DND-41 (cell line): ENCODE data around the gene ORC4.

Source experiments
- EZH2 ChIP-seq: IDR thresholded peaks from 3 replicates; pipeline ENCODE4 v1.6.1; 2012; ENCODE audit warnings: borderline replicate concordance, low read depth, mild to moderate bottlenecking, moderate library complexity, low read length, inconsistent platforms; ENCODE audit not compliant: severe bottlenecking
- TF ChIP-seq, protein P1 (sequence below): IDR thresholded peaks from 2 replicates; pipeline ENCODE4 v1.5.1; 2012; ENCODE audit warnings: borderline replicate concordance, low read length, moderate library complexity, mild to moderate bottlenecking; ENCODE audit not compliant: poor library complexity, severe bottlenecking; ENCODE audit errors: extremely low read depth

DNA sequence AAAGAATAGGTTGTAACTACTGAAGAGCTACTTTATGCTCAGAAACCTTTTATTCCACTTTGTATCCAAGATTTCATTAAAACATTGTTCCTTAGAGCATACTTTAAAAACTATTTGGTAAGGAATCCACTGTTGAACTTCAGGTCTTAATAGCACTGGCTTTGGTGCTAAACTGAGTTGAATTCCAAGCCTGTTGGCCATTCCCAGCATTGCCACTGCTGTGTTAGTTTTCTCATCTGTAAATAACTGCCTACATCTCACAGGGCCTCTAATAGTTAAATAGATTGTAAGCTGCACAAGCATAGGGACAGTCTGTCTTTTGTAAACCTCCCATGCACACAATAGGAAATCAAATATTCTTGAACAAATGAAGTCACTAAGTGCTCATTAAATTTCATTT lies 86.6 kb downstream of the ORC4 start:
- TF ChIP-seq, protein P1, sequence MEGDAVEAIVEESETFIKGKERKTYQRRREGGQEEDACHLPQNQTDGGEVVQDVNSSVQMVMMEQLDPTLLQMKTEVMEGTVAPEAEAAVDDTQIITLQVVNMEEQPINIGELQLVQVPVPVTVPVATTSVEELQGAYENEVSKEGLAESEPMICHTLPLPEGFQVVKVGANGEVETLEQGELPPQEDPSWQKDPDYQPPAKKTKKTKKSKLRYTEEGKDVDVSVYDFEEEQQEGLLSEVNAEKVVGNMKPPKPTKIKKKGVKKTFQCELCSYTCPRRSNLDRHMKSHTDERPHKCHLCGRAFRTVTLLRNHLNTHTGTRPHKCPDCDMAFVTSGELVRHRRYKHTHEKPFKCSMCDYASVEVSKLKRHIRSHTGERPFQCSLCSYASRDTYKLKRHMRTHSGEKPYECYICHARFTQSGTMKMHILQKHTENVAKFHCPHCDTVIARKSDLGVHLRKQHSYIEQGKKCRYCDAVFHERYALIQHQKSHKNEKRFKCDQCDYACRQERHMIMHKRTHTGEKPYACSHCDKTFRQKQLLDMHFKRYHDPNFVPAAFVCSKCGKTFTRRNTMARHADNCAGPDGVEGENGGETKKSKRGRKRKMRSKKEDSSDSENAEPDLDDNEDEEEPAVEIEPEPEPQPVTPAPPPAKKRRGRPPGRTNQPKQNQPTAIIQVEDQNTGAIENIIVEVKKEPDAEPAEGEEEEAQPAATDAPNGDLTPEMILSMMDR: no peak
- no peak for TF ChIP-seq EZH2
